Measurements from ENCODE around the gene DIAPH2.

- TF ChIP-seq, protein P1, sequence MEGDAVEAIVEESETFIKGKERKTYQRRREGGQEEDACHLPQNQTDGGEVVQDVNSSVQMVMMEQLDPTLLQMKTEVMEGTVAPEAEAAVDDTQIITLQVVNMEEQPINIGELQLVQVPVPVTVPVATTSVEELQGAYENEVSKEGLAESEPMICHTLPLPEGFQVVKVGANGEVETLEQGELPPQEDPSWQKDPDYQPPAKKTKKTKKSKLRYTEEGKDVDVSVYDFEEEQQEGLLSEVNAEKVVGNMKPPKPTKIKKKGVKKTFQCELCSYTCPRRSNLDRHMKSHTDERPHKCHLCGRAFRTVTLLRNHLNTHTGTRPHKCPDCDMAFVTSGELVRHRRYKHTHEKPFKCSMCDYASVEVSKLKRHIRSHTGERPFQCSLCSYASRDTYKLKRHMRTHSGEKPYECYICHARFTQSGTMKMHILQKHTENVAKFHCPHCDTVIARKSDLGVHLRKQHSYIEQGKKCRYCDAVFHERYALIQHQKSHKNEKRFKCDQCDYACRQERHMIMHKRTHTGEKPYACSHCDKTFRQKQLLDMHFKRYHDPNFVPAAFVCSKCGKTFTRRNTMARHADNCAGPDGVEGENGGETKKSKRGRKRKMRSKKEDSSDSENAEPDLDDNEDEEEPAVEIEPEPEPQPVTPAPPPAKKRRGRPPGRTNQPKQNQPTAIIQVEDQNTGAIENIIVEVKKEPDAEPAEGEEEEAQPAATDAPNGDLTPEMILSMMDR (IDR thresholded peaks at IDR 0.05; ENCODE audit: low read length), result no peak
- TF ChIP-seq EZH2 (optimal IDR thresholded peaks at IDR 0.05; ENCODE audit: low read depth, low read length) (no peak), EZH2phosphoT487 (IDR thresholded peaks at IDR 0.05; ENCODE audit: low read length) (no peak)
These were observed 605.6 kb downstream of the DIAPH2 start for GRCh38 chrX:97290199-97290598.
